ENCODE data around the gene ACHE.
A peak's percentile ranks its signal among the peaks of the same experiment; 100 is the strongest.

Gene ACHE

DNA sequence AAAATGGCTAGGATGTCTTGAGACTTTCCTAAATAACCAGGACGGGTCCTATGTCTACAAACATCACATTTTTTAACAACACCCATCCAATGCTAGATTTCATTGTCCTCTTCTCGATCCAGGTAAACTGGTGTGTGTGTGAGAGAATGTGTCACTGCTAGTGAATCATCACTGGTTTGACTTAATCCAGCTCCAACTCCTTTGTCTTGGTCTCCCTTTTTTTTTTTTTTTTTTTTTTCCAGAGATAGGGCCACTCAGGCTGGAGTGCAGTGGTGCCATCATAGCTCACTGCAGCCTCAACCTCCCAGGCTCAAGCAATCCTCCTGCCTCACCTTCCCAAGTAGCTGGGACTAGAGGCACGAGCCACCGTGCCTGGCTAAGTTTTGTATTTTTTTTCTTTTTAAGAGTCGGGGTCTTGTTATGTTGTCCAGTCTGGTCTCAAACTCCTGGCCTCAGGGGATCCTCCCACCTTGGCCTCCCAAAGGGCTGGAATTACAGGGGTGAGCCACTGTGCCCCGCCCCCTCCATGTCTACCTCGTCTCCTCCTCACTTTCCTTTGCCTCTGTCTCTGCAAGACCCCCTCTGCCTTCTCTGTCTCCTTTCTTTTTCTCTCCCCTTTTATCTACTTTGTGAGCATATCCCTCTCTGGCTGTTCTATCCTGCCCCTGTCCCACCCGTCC lies 4.0 kb downstream of the ACHE start:
- TF ChIP-seq, protein P1, sequence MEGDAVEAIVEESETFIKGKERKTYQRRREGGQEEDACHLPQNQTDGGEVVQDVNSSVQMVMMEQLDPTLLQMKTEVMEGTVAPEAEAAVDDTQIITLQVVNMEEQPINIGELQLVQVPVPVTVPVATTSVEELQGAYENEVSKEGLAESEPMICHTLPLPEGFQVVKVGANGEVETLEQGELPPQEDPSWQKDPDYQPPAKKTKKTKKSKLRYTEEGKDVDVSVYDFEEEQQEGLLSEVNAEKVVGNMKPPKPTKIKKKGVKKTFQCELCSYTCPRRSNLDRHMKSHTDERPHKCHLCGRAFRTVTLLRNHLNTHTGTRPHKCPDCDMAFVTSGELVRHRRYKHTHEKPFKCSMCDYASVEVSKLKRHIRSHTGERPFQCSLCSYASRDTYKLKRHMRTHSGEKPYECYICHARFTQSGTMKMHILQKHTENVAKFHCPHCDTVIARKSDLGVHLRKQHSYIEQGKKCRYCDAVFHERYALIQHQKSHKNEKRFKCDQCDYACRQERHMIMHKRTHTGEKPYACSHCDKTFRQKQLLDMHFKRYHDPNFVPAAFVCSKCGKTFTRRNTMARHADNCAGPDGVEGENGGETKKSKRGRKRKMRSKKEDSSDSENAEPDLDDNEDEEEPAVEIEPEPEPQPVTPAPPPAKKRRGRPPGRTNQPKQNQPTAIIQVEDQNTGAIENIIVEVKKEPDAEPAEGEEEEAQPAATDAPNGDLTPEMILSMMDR (IDR thresholded peaks at IDR 0.05; ENCODE audit: low read depth, low read length, missing control alignments) = no peak
- no peak for DNase-seq (ENCODE audit: low read depth)
- no peak overlapping the region for H3K4me3 ChIP-seq (ENCODE audit: low read depth, low read length)

DNA sequence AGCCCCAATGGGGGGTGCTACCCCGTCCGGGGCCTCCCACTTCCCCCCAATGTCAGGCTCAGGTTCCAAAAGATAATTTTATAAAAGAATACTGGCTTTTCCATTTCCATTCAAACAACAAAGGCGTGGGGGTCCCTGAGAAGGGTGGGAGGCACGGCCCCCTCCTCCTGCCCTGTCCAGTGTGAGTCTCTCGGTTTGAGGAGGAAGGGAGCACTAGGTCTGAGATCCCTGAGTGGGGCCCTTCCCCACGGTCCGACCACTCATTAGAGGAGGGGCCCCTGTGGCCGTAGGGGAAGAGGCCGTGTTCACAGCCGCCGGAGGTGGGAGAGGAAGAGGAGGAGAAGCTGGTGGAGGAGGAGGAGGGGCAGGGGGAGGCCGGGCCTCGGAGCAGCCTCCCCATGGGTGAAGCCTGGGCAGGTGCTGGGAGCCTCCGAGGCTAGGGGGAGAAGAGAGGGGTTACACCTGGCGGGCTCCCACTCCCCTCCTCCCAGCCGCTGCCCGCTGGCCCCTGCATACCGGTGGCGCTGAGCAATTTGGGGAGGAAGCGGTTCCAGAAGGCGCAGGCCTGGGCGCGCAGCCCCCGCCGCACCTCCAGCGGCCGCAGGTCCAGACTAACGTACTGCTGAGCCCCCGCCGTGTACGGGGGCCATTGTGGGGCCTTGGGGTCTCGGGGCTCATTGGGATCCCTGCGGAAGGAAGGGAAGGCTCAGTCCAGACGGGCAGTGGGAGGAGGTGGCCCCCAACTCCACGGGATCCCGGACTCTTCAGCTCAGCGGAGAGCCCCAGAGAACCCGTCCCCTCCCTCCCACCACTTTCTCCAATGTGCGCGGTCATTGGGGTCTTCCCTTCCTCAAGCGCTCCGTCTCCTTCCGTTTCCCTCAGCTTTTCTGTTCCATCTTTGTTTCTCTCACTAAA lies 4.8 kb downstream of the ACHE start:
- no peak for DNase-seq (ENCODE audit: low read depth)
- H3K4me3 ChIP-seq (ENCODE audit: low read depth, low read length) = peak overlapping the region; percentile 55

DNA sequence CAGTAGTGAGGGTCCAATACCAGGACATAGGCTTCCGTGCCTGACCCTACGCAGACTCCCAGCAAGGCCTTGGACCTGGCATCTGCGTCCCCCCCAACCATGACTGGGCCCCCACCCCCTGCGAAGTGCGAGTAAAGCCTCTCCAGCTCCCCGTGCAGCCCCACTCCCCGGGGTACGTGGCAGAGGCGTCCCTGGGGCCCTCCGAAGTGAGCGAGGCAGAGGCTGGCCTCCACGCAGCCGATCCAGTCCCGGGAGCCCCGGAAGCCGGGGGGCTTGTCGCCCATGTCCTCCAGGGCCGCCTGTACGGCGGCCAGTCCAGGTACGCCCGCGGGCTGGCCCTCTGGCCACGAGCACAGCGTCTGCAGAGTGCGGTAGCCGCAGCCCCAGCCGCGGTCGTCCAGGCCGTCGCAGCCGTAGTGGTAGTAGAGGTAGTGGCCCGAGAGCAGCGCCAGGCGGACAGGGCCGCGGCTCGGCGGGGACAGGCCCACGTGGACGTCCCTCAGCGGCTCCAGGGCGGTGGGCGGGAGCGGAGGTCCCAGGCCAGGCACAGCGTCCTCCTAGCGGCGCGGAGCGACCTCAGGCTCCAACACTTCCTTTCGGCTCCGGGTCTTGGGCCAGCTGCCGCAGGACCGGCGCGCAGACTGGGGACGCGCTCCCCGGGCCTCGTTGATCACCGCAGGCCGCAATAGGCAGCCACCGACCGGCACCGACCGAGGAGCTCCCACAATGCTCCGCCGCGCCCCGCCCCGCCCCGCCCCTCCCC lies 6.5 kb downstream of the ACHE start, which contains the start of gene UFSP1:
UFSP1 (minus strand) TSS at position 728 of the 763 bp plus-strand sequence; CDS start at position 284, 444 bp downstream.
- H3K4me3 ChIP-seq (ENCODE audit: low read depth, low read length) = peak within 1 kb of the TSS; percentile 90
- DNase-seq (ENCODE audit: low read depth) = no peak
- TF ChIP-seq, protein P1 (IDR thresholded peaks at IDR 0.05; ENCODE audit: low read depth, low read length, missing control alignments) = peak; percentile 1

More for the DNA sequence above, 4.8 kb downstream of the ACHE start:
- TF ChIP-seq, protein P1 (IDR thresholded peaks at IDR 0.05; ENCODE audit: low read depth, low read length, missing control alignments) = no peak

DNA sequence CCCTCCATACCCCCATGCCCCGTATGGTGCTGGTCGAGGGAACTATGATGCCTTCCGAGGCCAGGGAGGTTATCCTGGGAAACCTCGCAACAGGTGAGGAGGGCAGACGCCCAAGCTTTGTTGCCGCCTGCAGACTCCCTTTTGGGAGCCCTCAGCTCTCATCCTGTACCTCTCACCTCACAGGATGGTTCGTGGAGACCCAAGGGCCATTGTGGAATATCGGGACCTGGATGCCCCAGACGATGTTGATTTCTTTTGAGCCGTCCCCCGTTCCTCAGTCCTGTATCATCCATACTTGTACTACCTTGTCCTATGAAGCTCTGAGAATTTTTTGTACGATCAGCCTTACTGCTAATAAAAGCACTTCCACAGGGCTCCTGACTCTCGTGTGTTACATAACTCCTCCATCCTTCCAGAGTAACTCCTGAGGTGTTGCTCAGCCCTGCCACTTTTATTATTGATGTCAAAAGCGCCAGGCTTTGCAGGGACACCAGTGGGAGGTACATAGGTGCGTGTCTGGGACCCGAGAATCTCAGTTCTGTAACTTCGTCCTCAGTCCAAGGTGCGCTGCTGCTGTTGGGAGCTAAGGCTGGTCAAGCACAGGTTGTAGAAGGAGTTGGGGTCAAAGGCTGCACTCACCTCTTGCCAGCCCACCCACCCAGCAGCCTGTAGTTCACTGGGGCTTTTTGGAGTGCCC lies 7.2 kb downstream of the ACHE start:
- DNase-seq (ENCODE audit: low read depth) = no peak
- TF ChIP-seq, protein P1 (IDR thresholded peaks at IDR 0.05; ENCODE audit: low read depth, low read length, missing control alignments) = no peak
- H3K4me3 ChIP-seq (ENCODE audit: low read depth, low read length) = peak overlapping the region; percentile 90

DNA sequence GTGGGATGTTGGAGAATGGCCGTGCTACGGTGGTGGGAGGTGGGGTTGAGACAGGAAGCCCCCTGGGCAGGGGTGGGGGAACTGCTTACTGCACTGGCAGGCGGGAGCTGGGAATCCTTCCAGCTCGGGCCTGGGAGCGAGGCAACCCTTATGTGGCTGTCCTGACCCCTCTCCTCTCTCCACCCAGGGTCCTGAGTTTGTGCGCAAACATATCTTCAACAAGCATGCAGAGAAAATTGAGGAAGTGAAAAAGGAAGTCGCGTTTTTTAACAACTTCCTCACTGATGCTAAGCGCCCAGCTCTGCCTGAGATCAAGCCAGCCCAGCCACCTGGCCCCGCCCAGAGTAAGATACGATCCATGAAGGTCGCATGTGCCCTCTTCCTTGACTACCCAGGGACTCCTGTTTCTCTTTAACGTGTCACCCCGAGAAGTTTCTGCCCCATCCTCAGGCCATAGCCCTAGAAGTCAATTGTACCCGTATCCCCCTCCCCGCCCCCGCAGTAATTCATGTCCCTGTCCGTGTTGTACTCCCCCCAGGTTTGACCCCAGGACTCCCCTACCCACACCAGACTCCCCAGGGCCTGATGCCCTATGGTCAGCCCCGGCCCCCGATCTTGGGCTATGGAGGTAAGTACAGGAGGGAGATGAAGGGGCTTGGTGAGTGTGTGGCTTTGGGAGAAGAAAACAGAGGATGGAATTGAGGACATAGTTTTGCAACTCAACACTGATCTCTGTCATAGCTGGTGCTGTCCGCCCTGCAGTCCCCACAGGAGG lies 8.0 kb downstream of the ACHE start:
- peak; percentile 61 for DNase-seq (ENCODE audit: low read depth)
- TF ChIP-seq, protein P1 (IDR thresholded peaks at IDR 0.05; ENCODE audit: low read depth, low read length, missing control alignments) = no peak
- H3K4me3 ChIP-seq (ENCODE audit: low read depth, low read length) = peak overlapping the region; percentile 90
